ENCODE measurements around the gene PLA2G2D.

PLA2G2D gene

DNA sequence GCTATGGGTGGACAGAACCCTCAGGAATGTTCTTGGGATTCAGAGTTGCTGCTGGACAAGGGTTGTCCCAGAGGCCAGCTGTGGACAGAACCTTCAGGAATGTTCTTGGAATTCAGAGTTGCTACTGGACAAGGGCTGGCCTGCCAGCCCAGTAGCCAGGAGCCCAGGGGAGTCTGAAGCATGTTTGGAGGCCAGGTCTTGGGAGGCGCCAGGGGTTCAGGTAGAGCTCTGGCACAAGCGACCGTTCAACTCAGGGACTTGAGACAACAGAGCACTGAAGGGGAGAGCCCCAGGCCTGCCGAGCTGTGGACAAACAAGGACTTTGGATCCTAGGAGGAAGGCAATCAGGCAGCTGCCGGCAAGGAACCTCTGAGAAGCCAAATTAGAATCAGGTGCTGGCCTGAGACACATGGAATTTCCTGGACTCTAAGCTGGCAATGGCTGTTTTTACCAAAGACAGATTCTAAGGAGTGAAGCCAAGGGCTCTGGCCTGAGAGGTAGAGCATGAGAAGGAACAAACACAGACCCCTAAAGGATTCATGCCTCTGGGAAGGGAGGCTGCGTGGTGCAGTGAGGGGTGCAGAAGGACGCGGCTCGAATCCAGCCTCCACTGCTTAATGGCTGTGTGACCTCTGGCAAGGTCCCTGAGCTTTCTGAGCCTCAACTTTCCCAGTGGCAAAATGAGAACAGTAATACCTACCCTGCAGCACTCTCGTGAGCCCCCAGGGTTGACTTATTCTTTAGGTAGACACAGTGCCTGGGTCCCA, 36.0 kb downstream of the PLA2G2D start:
- DNase-seq: no peak

DNA sequence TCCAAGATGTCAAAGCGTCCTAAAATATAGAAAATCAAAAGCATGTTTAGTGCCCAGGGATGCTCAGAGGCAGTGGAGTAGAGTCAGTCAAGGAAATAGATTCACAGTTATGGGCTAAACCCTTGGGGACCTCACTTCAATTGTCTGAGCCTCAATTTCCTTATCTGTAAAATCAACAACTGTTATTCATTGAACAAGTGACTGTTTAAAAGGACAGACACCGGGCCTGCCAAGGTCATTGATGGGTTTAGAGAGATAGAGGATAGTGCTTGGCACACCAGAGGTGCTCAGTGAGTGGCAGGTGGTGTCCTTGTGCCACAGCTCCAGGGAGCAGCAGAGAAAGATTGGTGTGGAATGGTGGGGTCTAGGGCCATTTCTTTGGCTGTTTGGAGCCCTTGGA, 36.6 kb downstream of the PLA2G2D start:
- no peak for DNase-seq

DNA sequence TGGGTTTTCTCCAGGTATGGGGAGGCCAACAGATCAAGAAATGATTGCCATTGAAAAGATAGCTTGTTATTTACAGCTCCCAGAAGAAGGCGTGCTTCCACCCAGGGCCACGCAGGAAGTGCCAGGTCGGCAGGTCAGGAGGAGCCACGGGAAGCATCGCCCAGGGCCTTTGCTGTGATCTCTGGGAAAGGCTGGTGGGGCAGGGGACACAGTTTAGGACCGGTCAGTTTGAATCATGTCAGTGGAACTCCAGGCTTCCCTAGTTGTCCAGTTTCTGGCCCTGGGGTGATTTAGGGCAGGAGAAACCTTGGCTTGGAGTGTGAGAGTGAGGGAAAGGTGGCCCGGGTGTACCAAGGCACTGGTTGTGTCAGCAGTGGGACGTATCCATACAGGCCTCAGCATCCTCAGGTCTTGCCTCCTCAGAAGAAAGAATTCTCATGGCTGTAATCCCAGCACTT, 38.0 kb downstream of the PLA2G2D start:
- no peak for DNase-seq

DNA sequence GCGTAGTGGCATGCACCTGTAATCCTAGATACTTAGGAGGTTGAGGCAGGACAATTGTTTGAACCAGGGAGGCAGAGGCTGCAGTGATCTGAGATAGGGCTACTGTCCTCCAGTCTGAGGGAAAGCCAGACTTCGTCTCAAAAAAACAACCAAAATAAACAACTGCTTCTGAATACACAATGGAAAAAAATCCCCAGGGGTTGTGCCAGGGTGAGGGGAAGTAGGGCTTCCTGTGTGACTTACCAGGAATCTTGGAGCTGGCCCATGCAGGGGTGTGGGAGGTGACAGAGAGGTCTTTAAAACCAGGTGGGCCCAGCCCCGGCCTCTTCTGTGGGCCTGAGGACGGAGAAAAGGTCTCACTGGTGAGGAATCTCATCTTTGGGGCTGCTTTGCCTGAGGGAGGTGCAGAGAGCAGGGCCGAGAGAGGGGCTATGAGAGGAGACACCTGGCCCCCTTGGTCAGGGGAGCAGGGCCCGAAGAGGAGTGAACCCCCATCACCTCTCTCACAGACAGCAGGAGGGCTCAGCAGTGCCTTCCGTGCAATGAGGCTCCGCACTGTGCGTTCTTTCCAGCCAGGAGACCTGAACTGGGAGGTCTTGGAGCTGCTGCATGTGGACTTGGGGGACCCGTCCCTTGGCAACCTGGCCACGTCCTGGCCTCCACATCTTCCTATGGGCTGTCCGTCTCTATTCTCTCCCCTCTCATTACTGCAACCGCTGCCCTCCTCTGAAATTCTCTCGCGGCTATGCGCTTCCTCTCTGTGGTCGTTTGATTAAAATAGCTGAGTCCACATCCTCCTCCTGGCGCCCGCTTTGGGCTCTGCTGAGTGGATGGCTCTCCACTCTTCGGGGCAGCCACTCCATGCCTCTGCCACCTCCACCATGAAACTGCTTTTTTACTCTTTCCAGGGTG, 38.6 kb downstream of the PLA2G2D start:
- peak; percentile 23 for DNase-seq

GRCh38 chr1:20079661-20080305, 39.6 kb downstream of the PLA2G2D start:
- DNase-seq: no peak

GRCh38 chr1:20078711-20079110, 40.6 kb downstream of the PLA2G2D start:
- DNase-seq: no peak

GRCh38 chr1:20078171-20078651, 41.1 kb downstream of the PLA2G2D start:
- DNase-seq: no peak

DNA sequence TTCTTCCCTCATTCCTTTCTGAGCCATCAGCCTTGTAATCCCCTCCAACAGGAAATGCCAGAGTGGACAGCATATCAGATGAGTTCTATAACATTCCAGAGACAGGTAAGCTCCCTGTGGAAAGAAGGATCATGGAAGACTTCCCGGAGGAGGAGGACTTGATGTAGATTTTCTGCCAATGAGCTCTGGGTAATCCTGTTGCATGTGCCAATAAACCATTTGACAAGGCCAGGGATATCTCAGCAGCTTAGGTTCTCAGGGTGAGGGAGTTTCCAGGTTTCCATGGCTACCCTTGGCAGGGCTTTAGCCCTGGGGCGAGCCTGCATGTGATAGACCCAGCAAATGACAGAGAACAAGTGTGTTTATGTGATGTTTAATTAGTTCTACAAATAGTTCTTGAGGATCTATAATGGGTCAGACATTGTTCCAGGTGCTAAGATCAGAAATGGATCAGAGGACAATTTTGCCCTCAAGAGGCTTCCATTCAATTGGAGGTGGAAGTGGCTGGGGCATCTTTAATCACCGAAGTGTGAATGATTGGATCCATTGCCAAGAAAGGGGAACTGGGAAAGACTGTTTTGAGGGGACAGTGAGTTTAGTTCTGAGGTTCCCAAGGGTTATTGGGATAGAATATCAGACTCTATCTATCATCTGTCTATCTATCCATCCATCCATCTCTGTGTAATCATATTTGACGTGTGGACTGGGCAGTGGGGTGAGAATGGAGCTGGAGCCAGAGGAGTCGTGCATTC, 42.5 kb downstream of the PLA2G2D start:
- DNase-seq: no peak

GRCh38 chr1:20076223-20076622, 43.1 kb downstream of the PLA2G2D start:
- no peak for DNase-seq

- no peak for DNase-seq
Measured at GRCh38 chr1:20075345-20075744, 44.0 kb downstream of the PLA2G2D start.

DNA sequence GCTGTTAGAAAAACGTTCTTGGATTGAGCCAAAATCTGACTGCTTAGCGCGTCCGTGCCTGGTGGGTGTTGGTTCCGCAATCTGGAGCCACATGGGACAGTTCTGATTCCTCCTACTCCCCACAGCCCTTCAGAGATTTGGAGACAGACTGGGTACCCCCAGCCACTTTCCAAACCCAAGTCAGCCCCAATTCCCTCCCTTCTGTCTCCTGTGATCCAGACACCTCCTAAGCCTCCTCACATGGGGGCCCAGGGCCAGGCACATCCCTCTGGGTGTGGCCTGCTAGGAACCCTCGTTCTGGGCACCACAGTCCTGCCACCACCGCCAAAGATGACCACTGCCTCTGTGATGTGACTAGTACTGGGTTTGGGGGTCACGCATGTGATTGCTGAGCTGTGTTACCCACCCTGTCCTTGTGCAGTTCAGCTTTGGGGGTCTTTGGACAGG, 44.6 kb downstream of the PLA2G2D start:
- DNase-seq: no peak

DNA sequence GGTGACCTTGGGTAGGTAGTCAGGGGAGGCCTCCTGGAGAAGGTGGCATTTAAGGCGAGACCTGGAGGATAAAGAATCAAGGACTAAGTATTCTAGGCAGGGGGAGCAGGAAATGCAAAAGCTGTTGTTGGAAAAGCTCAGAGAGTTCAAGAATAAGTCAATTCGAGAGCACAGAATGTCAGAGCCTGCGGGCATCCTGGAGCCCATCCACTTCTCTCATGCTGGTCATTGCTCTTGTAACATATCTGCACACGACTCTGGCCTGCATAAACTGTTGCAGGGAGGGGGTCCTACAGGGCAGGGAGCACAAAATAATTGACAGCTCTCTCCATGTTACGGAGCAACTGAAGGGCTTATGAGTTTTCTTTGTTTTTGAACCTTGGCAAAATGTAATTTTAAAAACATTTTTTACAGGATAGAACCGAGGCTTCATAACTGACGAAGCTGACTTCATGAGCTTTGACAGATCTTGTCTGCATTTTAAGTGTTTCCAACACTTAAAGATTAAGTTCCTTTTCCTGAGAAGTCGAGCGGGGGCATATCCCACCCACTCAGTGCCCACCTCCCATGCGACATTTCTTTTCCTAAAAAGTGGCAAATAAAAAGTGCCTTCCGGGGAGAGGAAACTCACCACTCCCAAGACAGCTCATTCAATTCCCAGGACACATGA, 45.1 kb downstream of the PLA2G2D start:
- DNase-seq: no peak

- DNase-seq: no peak
Measured at GRCh38 chr1:20073256-20073655, 46.1 kb downstream of the PLA2G2D start.

DNA sequence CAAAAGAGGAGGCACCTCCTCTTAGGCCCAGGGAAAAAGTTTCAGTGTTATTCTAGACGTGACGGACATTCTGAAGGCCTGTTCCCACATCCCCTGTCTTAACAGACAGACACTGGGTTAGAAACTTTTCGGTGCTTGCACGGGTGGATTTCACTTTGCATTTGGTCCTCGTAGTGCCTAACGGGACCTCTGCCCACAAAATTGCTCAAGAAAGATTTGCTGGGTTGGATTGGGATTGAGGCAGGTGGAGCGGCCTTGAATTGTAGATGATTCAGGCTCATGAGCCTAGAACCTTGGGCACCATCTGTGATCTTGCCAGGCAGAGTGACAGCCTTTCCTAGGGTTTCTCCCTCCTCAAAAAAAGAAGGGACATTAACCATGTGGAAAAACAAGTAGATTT, 46.6 kb downstream of the PLA2G2D start:
- no peak for DNase-seq

DNA sequence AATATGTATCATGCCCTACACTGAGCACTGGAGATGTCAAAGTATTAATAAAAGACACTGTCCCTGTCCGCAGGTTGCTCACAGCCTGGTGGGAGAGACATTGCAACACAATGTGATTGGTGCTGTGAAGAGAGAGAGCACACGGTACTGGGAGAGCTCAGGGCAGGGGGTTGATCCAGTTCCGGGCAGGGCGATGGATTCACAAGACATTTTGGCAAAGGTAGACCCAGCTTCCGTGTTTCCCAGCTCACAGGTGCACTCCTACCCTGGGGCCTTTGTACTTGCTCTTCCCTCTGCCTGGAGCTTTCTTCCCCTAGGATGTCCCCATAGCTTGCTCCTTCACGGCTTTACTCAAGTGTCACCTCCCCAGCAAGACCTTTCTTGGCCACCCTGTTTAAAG, 47.9 kb downstream of the PLA2G2D start:
- no peak for DNase-seq

DNA sequence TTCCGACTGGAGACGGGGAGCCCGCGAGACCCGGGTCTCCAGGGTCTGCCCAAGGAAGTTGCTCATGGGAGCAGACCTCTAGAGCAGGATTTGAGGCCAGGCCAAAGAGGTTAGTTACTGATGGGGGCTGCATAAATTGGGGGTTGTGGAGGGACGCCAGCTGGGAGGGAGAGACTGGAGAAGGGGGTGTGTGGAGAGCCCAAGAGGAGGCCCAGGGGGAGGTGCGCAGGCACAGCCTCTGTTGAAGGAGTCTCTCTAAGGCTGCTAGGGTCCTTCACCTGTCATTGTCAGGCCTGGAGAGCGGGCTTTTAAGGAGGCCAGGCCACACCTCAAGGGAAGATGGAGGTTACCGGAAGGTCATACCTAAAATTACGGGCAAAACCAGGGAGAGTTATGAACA, 49.0 kb downstream of the PLA2G2D start:
- DNase-seq: no peak

DNA sequence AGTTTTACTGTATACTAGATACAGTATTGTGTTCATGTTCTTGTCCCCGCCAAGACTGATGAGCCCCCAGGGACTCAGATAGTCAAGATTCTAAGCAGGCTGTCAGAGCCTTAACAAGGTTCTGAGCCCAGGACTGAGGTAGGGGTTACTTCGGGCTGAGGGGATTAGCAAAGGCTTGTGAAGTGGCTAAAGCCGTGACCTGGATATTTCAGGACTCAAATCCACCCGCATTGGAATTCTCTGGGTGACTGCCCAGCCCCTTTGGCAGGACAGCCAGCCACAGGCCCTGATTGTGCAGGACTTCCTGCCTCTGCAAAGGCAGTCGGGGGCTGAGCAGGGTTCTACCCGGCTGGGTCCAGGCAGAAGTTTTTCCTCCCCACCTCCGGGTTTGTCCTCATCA, 49.5 kb downstream of the PLA2G2D start, which contains the start of gene PLA2G5:
Gene PLA2G5, plus strand, starts transcription at position 321 of the 400 bp plus-strand sequence. CDS start 14,637 bp downstream, outside the sequence.
- no peak for DNase-seq

- no peak for DNase-seq
Measured at GRCh38 chr1:20068722-20069121, 50.6 kb downstream of the PLA2G2D start.

DNA sequence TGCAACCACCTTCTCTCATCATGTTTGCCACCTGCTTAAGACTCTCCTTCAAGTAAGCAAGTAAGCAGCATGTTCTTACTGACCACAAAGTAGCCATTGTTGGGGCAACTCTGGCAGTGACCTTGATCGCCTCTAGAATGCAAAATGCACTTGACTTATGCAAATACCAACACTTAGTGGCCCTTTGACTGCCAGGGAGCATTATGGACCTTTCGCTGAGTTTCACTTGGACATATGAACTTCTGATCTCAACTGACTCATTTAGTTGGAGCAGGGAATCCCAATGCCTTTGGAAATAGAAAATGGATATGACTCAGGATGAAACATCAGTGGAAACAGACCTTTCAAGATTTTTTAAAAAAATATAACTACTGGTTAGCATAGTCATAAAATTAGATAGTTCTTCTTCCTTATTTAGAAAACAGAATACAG, 55.5 kb downstream of the PLA2G2D start:
- no peak for DNase-seq

All from hematopoietic multipotent progenitor cell treated with erythropoietin and hydrocortisone succinate and interleukin-3 and kit ligand, for 6 days (in vitro differentiated cells).